ENCODE measurements around the gene PDE3A. TPM values are rescaled to one million over a fixed set of nuclear protein-coding genes. Genes with fewer than 3 reads are reported as not detected.

Gene PDE3A
- total RNA-seq, 1 experiment from 2014 or later: 0.36 TPM

- no peaks in the 10 kb centered on the region for H3K4me1 Mint-ChIP-seq (ENCODE audit: low read depth, unreplicated experiment)
- no peaks in the 10 kb centered on the region for H3K36me3 Mint-ChIP-seq (ENCODE audit: insufficient read depth, unreplicated experiment)
- H3K9me3 Mint-ChIP-seq (ENCODE audit: unreplicated experiment): no peaks in the 10 kb centered on the region
- no peaks in the 10 kb centered on the region for H3K9me3 ChIP-seq
- H3K4me1 ChIP-seq: no peaks in the 10 kb centered on the region
- ChIA-PET CTCF (no interaction called here), POLR2A (no interaction called here)
- TF ChIP-seq, protein P1, sequence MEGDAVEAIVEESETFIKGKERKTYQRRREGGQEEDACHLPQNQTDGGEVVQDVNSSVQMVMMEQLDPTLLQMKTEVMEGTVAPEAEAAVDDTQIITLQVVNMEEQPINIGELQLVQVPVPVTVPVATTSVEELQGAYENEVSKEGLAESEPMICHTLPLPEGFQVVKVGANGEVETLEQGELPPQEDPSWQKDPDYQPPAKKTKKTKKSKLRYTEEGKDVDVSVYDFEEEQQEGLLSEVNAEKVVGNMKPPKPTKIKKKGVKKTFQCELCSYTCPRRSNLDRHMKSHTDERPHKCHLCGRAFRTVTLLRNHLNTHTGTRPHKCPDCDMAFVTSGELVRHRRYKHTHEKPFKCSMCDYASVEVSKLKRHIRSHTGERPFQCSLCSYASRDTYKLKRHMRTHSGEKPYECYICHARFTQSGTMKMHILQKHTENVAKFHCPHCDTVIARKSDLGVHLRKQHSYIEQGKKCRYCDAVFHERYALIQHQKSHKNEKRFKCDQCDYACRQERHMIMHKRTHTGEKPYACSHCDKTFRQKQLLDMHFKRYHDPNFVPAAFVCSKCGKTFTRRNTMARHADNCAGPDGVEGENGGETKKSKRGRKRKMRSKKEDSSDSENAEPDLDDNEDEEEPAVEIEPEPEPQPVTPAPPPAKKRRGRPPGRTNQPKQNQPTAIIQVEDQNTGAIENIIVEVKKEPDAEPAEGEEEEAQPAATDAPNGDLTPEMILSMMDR (IDR thresholded peaks at IDR 0.05; ENCODE audit: insufficient read depth in 1 of 2, low read depth in 1 of 2, low read length in 1 of 2, severe bottlenecking in 1 of 2, unreplicated experiment in 1 of 2): no peak
- intact Hi-C loops (cut with micrococcal nuclease; ENCODE audit: unreplicated experiment): no loop called here
- H3K4me3 Mint-ChIP-seq (ENCODE audit: unreplicated experiment): no peak overlapping the region
- H3K36me3 ChIP-seq (ENCODE audit: control insufficient read depth, insufficient read depth, low read length): no peaks in the 10 kb centered on the region
- H3K27me3 ChIP-seq (replicated peaks; ENCODE audit: control insufficient read depth, insufficient read depth, low read length): no peaks in the 10 kb centered on the region
- H3K27ac Mint-ChIP-seq (ENCODE audit: unreplicated experiment): no peak overlapping the region
- no peaks in the 10 kb centered on the region for H3K27me3 Mint-ChIP-seq (ENCODE audit: insufficient read depth, unreplicated experiment)
- no TSS peak for BruUV-seq (replicated peaks)
- H3K4me3 ChIP-seq (ENCODE audit: low read depth, low read length): no peak overlapping the region
- DNase-seq: no peak
These were observed 121.9 kb downstream of the PDE3A start for GRCh38 chr12:20490213-20490612.

- H3K27me3 ChIP-seq (replicated peaks; ENCODE audit: control insufficient read depth, insufficient read depth, low read length): no peaks in the 10 kb centered on the region
- H3K9me3 ChIP-seq: no peaks in the 10 kb centered on the region
- H3K4me1 Mint-ChIP-seq (ENCODE audit: low read depth, unreplicated experiment): no peaks in the 10 kb centered on the region
- H3K27me3 Mint-ChIP-seq (ENCODE audit: insufficient read depth, unreplicated experiment): no peaks in the 10 kb centered on the region
- intact Hi-C loops (cut with micrococcal nuclease; ENCODE audit: unreplicated experiment): no loop called here
- ChIA-PET POLR2A (no interaction called here), CTCF (no interaction called here)
- no peak for DNase-seq
- H3K36me3 ChIP-seq (ENCODE audit: control insufficient read depth, insufficient read depth, low read length): no peaks in the 10 kb centered on the region
- H3K4me1 ChIP-seq: no peaks in the 10 kb centered on the region
- H3K9me3 Mint-ChIP-seq (ENCODE audit: unreplicated experiment): no peaks in the 10 kb centered on the region
- H3K4me3 Mint-ChIP-seq (ENCODE audit: unreplicated experiment): no peak overlapping the region
- BruUV-seq (replicated peaks): no TSS peak
- TF ChIP-seq, protein P1 (IDR thresholded peaks at IDR 0.05; ENCODE audit: insufficient read depth in 1 of 2, low read depth in 1 of 2, low read length in 1 of 2, severe bottlenecking in 1 of 2, unreplicated experiment in 1 of 2): no peak
- H3K4me3 ChIP-seq (ENCODE audit: low read depth, low read length): no peak overlapping the region
- H3K27ac Mint-ChIP-seq (ENCODE audit: unreplicated experiment): no peak overlapping the region
- H3K36me3 Mint-ChIP-seq (ENCODE audit: insufficient read depth, unreplicated experiment): no peaks in the 10 kb centered on the region
These were observed 123.0 kb downstream of the PDE3A start for GRCh38 chr12:20491290-20491689.

GRCh38 chr12:20492251-20492760, 124.0 kb downstream of the PDE3A start:
- Mint-ChIP-seq H3K36me3 (ENCODE audit: insufficient read depth, unreplicated experiment) (no peaks in the 10 kb centered on the region), H3K4me1 (ENCODE audit: low read depth, unreplicated experiment) (no peaks in the 10 kb centered on the region), H3K9me3 (ENCODE audit: unreplicated experiment) (no peaks in the 10 kb centered on the region), H3K27ac (ENCODE audit: unreplicated experiment) (no peak overlapping the region), H3K4me3 (ENCODE audit: unreplicated experiment) (no peak overlapping the region), H3K27me3 (ENCODE audit: insufficient read depth, unreplicated experiment) (no peaks in the 10 kb centered on the region)
- no peaks in the 10 kb centered on the region for H3K4me1 ChIP-seq
- H3K4me3 ChIP-seq (ENCODE audit: low read depth, low read length): no peak overlapping the region
- TF ChIP-seq, protein P1 (IDR thresholded peaks at IDR 0.05; ENCODE audit: insufficient read depth in 1 of 2, low read depth in 1 of 2, low read length in 1 of 2, severe bottlenecking in 1 of 2, unreplicated experiment in 1 of 2): no peak
- H3K27me3 ChIP-seq (replicated peaks; ENCODE audit: control insufficient read depth, insufficient read depth, low read length): no peaks in the 10 kb centered on the region
- H3K9me3 ChIP-seq: no peaks in the 10 kb centered on the region
- intact Hi-C loops (cut with micrococcal nuclease; ENCODE audit: unreplicated experiment): no loop called here
- H3K36me3 ChIP-seq (ENCODE audit: control insufficient read depth, insufficient read depth, low read length): no peaks in the 10 kb centered on the region
- ChIA-PET CTCF (no interaction called here), POLR2A (no interaction called here)
- BruUV-seq (replicated peaks): no TSS peak
- no peak for DNase-seq
